Prostate gland (tissue), 2 donors: ENCODE data around the gene MYO18B.

Experiments
- CTCF ChIP-seq, 4 experiments: fragments of 200-600 bp in 2 of 4; fragments of 450-650 bp in 2 of 4; sonication (generic) in 2 of 4; IDR thresholded peaks; 1 replicate in 3 of 4; 2 replicates in 1 of 4; pipeline ENCODE4 v1.5.1; 2016 to 2019; ENCODE audit warnings: antibody characterized with exemption in 4 of 4, mild to moderate bottlenecking in 2 of 4, moderate library complexity in 2 of 4
- POLR2AphosphoS5 ChIP-seq: sonication (generic); formaldehyde crosslinking; IDR thresholded peaks from one replicate; pipeline ENCODE4 v1.6.1; 2017; ENCODE audit warnings: antibody characterized with exemption

GRCh38 chr22:25939384-25939783, 197.4 kb downstream of the MYO18B start:
- no peak for TF ChIP-seq CTCF (IDR thresholded peaks at IDR 0.05)
- no peak for TF ChIP-seq POLR2AphosphoS5
